Cerebellar cortex (tissue), 1 donor: ENCODE data around the gene MGAT1.

ENCODE experiments used
- DNase-seq: peaks from one replicate; pipeline ENCODE4 v3.0.0-alpha.2; 2015; ENCODE audit warnings: low spot score

MGAT1 gene

DNA sequence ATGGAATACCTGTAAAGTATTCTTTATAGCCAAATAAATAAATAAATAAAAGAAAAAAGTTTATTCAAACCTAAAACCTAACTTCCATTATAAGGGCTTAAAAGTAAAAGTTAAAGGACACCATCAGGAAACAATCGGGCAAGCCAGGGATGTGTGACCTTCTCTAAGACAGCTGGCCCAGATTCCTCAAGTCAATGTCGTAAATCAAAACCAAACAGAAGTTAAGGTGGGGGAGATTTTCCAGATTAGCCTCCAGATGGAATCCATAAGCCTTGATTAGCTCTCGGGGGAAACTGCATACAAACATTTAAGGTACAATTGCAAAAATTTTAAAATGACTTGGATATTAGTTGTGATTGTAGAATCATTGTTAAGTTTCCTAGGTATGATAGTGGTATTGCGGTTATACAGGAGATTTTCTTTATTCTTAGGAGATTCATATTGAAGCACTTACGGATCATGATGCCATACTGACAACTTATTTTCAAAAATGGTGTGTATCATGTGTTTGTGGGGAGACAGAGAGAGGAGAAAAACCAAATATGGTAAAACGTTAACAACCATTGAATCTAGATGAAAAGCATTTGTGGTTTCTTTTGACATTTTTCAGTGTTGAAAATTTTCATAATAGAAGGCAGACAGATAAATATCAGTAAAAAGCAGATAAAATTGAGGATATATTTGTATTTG lies 21.5 kb upstream of the MGAT1 start:
- DNase-seq = no peak

GRCh38 chr5:180823346-180823745 lies 20.7 kb upstream of the MGAT1 start:
- DNase-seq = no peak

- DNase-seq = no peak
Observed at GRCh38 chr5:180821538-180821937, 18.9 kb upstream of the MGAT1 start.

DNA sequence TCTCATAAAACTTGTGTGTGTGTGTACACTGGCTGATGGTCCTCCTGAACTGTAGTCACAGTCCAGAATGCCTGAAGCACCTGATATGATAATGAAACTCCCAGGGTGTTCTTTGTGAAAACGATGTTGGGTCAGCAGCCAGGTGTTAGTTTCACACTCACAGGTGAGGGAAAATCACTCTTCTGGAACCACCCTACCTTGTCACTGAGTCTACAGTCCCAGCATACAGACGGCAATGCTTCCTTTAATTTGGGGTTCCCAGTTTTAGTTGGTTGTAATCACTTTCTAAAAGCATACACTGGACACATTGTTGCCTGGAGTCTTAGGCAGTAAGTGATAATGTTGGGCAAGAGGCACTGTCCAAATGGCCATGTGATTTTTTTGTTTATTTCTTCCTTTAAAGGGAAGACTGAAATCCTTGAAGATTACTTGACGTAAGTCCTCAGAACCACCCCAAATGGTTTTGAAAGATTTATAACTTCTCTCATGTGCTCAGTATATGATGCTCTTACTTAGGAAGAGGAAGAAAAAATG lies 18.2 kb upstream of the MGAT1 start:
- DNase-seq = no peak

GRCh38 chr5:180818677-180819341 lies 16.2 kb upstream of the MGAT1 start:
- DNase-seq = no peak

GRCh38 chr5:180817893-180818674 lies 15.5 kb upstream of the MGAT1 start:
- no peak for DNase-seq

GRCh38 chr5:180816608-180817534 lies 14.3 kb upstream of the MGAT1 start:
- DNase-seq = peak; percentile 85

DNA sequence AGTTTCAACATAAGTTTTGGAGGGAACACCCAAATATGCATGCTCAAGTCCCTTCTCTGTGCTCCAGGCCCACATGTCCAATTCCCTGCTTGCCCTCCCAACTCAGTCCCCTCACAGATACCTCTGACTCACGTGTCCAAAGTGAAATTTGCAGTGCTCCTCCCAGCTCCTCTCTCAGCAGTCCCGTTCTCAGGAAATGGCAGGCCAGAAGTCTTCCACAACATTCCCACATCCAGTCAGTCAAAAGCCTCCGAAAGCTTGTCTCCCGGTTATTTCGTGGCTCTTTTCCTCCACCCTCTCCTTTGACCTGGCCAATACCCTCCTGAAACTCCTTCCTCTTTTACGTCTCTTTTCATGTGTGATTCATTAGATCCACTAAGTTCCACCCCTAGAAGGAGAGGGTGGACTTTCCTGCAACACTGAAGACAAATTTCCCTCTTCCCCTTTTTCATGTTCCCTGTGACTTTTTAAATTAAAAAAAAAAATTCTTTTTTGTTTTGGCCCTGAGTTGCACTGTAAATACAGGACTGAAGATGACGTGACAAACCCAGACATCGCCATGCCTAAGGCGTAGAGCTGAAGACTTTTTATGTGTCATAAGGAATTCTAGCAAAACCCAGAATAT lies 12.8 kb upstream of the MGAT1 start:
- DNase-seq = no peak

GRCh38 chr5:180813420-180813819 lies 10.8 kb upstream of the MGAT1 start:
- no peak for DNase-seq

DNA sequence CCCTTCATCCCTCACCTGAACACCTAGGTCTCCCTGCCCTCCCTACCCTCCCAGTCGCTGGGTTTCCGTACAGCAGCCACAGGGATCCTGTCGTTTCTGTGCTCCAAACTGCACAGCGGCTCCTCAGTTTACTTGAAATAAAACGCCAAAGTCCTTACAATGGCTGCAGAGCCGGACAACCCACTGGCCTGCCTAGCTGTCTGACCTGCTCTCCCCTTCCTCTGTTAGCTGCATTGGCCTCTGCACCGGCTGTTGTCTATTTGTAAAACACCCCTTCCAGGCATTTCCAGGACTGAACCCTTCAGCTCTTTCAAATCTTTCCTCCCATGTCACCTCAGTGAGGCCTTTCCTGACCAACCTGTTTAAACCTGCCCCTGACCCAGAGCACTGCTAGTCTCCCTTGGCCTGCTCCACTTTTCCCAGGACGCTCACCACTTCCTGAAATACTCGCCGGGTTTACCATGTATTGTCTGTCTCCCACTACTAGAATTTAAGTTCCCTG lies 9.1 kb upstream of the MGAT1 start:
- no peak for DNase-seq

DNA sequence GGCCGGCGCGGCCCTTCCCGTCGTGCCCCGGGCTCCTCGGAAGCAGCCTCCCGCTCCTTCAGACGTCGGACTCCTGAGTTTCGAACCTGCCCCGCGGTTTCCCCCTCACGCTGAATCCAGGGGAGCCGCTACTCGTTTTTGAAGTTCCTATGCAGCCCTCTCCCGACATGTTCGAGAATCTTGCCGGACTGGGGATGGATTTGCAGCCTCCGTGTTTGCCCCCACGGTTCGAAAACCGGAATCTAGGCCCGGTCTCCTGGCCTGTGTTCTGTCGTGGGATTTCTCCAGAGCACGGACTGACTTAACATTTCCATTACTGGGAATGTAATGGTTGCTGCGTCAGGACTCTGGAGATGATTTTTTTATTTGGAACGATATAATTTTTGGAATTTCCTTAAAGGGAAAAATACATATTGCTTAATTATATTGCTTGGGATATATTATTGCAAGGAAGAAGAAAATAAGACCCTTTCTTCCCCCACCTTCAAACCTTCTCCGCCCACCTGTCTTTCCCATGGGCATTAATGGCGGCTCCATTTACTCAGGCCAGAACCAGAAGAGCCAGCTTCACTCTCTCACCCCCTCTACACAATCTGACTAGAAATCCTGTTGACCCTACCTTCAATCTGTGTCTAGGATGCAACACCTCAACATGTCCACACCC lies 8.5 kb upstream of the MGAT1 start:
- DNase-seq = no peak

GRCh38 chr5:180810210-180810958 lies 7.8 kb upstream of the MGAT1 start:
- DNase-seq = peak; percentile 96

GRCh38 chr5:180809403-180810209 lies 7.0 kb upstream of the MGAT1 start:
- DNase-seq = peak; percentile 86

- DNase-seq = no peak
Observed at GRCh38 chr5:180808461-180809000, 5.9 kb upstream of the MGAT1 start.

GRCh38 chr5:180807654-180808414 lies 5.2 kb upstream of the MGAT1 start:
- DNase-seq = no peak

- DNase-seq = no peak
Observed at GRCh38 chr5:180807046-180807445, 4.4 kb upstream of the MGAT1 start.

GRCh38 chr5:180806351-180807011 lies 3.9 kb upstream of the MGAT1 start:
- DNase-seq = peak; percentile 53
